ENCODE results near the gene GINS1. TPM values are rescaled to one million over a fixed set of nuclear protein-coding genes. Genes with fewer than 3 reads are reported as not detected.

The GINS1 gene
- total and polyA plus RNA-seq, 12 donors: 0.30 to 7.0 (median 1.2) TPM

GRCh38 chr20:25376236-25376635 is 31.2 kb upstream of the GINS1 start:
- no peaks in the 10 kb centered on the region for H3K36me3 ChIP-seq (replicated peaks in 1 of 2)
- no peaks in the 10 kb centered on the region for H3K27me3 ChIP-seq
- no peaks in the 10 kb centered on the region for H3K4me1 ChIP-seq (replicated peaks in 1 of 2)
- intact Hi-C loops (cut with DNase I): no loop called here
- no peaks in the 10 kb centered on the region for H3K9me3 ChIP-seq (replicated peaks in 1 of 3)
- H3K27ac ChIP-seq: no peak overlapping the region
- no peak overlapping the region for H3K4me3 ChIP-seq
- DNase-seq: no peak
- WGBS, 4 donors: 93 to 97% (median 94%) methylated on average over 4 of the region's 4 CpGs
- TF ChIP-seq POLR2A (IDR thresholded peaks at IDR 0.05): no peak
- TF ChIP-seq, protein P1, sequence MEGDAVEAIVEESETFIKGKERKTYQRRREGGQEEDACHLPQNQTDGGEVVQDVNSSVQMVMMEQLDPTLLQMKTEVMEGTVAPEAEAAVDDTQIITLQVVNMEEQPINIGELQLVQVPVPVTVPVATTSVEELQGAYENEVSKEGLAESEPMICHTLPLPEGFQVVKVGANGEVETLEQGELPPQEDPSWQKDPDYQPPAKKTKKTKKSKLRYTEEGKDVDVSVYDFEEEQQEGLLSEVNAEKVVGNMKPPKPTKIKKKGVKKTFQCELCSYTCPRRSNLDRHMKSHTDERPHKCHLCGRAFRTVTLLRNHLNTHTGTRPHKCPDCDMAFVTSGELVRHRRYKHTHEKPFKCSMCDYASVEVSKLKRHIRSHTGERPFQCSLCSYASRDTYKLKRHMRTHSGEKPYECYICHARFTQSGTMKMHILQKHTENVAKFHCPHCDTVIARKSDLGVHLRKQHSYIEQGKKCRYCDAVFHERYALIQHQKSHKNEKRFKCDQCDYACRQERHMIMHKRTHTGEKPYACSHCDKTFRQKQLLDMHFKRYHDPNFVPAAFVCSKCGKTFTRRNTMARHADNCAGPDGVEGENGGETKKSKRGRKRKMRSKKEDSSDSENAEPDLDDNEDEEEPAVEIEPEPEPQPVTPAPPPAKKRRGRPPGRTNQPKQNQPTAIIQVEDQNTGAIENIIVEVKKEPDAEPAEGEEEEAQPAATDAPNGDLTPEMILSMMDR (IDR thresholded peaks at IDR 0.05): no peak

- H3K36me3 ChIP-seq (replicated peaks in 1 of 2): no peaks in the 10 kb centered on the region
- DNase-seq: no peak
- WGBS, 4 donors: 78 to 97% (median 87%) methylated on average over 2 of the region's 2 CpGs
- no peaks in the 10 kb centered on the region for H3K4me1 ChIP-seq (replicated peaks in 1 of 2)
- TF ChIP-seq POLR2A (IDR thresholded peaks at IDR 0.05): no peak
- TF ChIP-seq, protein P1 (IDR thresholded peaks at IDR 0.05): no peak
- intact Hi-C loops (cut with DNase I): no loop called here
- H3K27me3 ChIP-seq: no peaks in the 10 kb centered on the region
- no peaks in the 10 kb centered on the region for H3K9me3 ChIP-seq (replicated peaks in 1 of 3)
- H3K4me3 ChIP-seq: no peak overlapping the region
- no peak overlapping the region for H3K27ac ChIP-seq
Observed at GRCh38 chr20:25376886-25377285, 30.6 kb upstream of the GINS1 start.

DNA sequence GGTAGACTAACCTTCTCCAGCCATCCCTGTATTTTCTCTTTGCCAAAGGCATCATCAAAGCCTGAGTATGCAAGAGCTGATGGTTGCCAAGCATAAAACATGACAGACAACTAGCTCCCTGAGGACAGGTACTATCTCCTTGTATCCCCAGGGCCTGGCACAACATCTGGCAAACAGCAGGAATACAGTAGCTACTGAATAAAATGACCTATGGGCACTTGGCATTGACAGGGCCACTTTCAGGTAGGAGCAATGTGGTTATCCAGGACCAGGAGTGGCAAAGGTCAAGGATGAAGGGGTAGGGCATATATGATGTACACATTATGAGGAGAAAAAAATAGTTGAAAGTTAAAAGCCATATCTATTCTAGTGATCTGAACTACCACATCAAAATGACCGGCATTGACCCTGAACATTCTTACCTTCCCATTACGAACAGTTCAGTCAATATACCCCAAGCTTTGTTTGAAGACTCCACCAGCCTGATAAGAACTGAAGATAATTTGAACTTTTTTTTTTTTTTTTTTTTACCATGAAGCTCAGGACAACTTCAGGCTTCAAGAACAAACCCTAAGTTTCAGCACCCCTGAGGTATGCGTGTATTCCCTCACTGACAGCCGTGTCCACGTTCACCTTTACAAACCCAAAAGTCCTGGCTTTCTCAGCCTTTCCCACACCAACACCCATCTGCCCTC is 29.1 kb upstream of the GINS1 start:
- Histone ChIP-seq H3K9me3 (replicated peaks in 1 of 3) (no peaks in the 10 kb centered on the region), H3K4me3 (no peak overlapping the region), H3K4me1 (replicated peaks in 1 of 2) (no peaks in the 10 kb centered on the region), H3K27ac (no peak overlapping the region), H3K36me3 (replicated peaks in 1 of 2) (no peaks in the 10 kb centered on the region), H3K27me3 (no peaks in the 10 kb centered on the region)
- 91 to 99% (median 95%) methylated on average over 5 of the region's 5 CpGs for WGBS, 4 donors
- no peak for DNase-seq
- intact Hi-C loops (cut with DNase I): no loop called here
- TF ChIP-seq, protein P1 (IDR thresholded peaks at IDR 0.05): no peak

DNA sequence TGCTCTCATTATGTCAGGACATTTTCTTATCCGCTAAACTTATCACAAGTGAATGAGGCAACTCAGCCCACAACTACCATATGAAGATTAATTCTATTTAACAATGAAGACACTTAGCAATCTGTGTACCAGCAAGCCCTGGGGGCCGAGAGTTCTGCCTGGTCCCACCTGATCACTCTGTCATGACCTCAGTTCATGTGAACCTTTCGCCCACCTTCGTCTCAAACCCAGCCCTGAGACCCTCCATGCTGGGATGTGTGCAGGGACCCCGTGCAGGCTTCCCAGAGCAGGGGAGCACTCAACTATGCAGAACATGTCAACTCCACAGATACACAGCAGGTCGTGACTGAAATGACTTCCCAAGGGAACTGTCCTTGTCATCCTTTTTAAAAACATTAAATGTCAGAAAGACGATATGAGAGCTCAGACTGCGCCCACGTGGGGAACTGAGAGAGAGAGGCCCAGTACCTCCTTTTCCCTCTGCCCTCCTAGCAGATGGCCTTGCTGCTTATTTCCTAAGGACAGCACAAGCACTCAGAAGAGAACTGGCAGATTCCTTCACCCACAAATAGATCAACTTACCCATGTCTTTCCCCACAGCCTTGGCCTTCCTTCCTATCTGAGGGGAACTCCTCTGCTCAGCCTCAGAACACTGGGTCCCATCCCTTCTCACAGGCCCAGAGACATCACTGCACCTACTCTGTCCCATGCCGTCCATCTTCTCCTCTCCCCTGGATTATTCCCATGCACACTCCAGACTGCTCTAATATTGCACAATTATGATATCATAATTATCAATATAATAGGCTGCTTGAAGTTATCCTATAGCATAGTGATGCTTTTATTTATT is 28.4 kb upstream of the GINS1 start:
- no peak for DNase-seq
- intact Hi-C loops (cut with DNase I): no loop called here
- H3K27ac ChIP-seq: no peak overlapping the region
- H3K36me3 ChIP-seq (replicated peaks in 1 of 2): no peaks in the 10 kb centered on the region
- TF ChIP-seq POLR2A (IDR thresholded peaks at IDR 0.05): no peak
- TF ChIP-seq, protein P1 (IDR thresholded peaks at IDR 0.05): no peak
- no peaks in the 10 kb centered on the region for H3K4me1 ChIP-seq (replicated peaks in 1 of 2)
- no peaks in the 10 kb centered on the region for H3K27me3 ChIP-seq
- 81 to 87% (median 86%) methylated on average over 9 to 10 of the region's 10 CpGs for WGBS, 4 donors
- no peak overlapping the region for H3K4me3 ChIP-seq
- no peaks in the 10 kb centered on the region for H3K9me3 ChIP-seq (replicated peaks in 1 of 3)
